ENCODE data around the gene RPLP1. TPM values are rescaled to one million over a fixed set of nuclear protein-coding genes. Genes with fewer than 3 reads are reported as not detected.

The RPLP1 gene
- total and polyA plus RNA-seq, 2 donors (not counting 1 experiment from before 2014, with no cell fraction given): 82.4 to 621 TPM

DNA sequence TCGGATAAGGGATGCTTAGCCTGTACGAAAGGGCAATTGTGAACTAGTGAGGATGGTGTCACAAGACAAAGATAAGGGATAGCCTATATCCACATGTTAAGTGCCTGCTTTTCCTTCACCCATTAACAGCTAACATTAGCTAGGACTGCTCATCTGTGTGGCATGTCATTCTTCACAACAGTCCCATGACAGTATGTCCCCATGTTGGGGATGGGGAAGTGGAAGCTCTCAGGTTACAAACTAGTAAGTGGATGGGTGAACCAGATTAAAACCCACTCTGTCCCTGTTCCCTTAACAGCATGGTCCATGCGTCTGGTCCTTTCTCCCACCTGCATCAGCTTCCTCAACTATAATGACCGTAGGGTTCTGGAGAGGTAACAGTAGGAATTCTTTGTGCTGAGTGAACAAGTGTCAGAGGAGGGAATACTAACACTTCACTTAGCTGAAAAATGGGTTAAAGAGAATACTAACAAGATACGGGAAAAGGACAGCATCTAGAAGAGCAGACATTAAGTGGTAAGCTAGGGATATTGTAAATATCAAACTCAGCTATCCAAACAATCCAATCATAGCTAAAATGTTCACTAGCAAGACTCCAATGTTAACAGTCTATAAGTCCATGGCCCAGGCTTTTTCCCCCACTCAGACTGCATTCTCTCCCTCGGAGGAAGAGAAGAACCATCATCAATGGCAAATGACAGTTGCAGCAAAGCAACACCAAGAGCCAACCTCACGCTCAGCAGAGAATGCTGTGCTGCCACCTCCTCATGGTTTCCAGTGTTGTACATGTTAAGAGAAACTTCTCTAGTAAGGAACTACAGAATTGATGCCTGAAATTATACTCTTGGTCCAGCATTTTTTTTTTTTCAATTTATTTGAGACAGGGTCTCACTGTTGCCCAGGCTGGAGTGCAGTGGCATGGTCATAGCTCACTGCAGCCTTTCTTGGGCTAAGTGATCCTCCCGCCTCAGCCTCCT is 5.0 kb downstream of the RPLP1 start:
- no peak overlapping the region for H2AFZ ChIP-seq (ENCODE audit: low read length)
- H4K20me1 ChIP-seq (ENCODE audit: control insufficient read depth, extremely low read depth, insufficient read depth, low read length): peaks cover 6% of the 10 kb centered on the region
- peaks cover 4% of the 10 kb centered on the region for H3K36me3 ChIP-seq (ENCODE audit: control insufficient read depth, insufficient read depth, low read length)
- H3K4me2 ChIP-seq (ENCODE audit: extremely low read depth, insufficient read depth, low read length): no peak overlapping the region
- H3K79me2 ChIP-seq (ENCODE audit: control insufficient read depth, insufficient read depth, low read length): peaks cover 34% of the 10 kb centered on the region
- DNase-seq (ENCODE audit: low read depth in 2 of 2): no peak
- H3K27ac ChIP-seq (ENCODE audit: insufficient read depth, low read length): peak overlapping the region; percentile 4
- H3K4me3 ChIP-seq (replicated peaks in 1 of 4; ENCODE audit: control extremely low read depth in 1 of 4, insufficient read depth in 1 of 4, low read depth in 3 of 4, low read length in 4 of 4): no peak overlapping the region
- H3K4me1 ChIP-seq (ENCODE audit: control insufficient read depth, extremely low read depth, insufficient read depth, low read length): peaks cover 9% of the 10 kb centered on the region
- TF ChIP-seq, protein P1, sequence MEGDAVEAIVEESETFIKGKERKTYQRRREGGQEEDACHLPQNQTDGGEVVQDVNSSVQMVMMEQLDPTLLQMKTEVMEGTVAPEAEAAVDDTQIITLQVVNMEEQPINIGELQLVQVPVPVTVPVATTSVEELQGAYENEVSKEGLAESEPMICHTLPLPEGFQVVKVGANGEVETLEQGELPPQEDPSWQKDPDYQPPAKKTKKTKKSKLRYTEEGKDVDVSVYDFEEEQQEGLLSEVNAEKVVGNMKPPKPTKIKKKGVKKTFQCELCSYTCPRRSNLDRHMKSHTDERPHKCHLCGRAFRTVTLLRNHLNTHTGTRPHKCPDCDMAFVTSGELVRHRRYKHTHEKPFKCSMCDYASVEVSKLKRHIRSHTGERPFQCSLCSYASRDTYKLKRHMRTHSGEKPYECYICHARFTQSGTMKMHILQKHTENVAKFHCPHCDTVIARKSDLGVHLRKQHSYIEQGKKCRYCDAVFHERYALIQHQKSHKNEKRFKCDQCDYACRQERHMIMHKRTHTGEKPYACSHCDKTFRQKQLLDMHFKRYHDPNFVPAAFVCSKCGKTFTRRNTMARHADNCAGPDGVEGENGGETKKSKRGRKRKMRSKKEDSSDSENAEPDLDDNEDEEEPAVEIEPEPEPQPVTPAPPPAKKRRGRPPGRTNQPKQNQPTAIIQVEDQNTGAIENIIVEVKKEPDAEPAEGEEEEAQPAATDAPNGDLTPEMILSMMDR (conservative IDR thresholded peaks at IDR 0.05 in 1 of 2, IDR thresholded peaks at IDR 0.05 in 1 of 2; ENCODE audit: low read depth in 1 of 2, low read length in 2 of 2): no peak
- no peak for TF ChIP-seq EZH2 (IDR thresholded peaks at IDR 0.05; ENCODE audit: low read length, missing control alignments)
- H3K9me3 ChIP-seq (ENCODE audit: control insufficient read depth, insufficient read depth, low read depth, low read length): no peaks in the 10 kb centered on the region
- H3K9ac ChIP-seq (ENCODE audit: insufficient read depth, low read length): no peak overlapping the region
- no peaks in the 10 kb centered on the region for H3K27me3 ChIP-seq (ENCODE audit: control insufficient read depth, insufficient read depth, low read length)

DNA sequence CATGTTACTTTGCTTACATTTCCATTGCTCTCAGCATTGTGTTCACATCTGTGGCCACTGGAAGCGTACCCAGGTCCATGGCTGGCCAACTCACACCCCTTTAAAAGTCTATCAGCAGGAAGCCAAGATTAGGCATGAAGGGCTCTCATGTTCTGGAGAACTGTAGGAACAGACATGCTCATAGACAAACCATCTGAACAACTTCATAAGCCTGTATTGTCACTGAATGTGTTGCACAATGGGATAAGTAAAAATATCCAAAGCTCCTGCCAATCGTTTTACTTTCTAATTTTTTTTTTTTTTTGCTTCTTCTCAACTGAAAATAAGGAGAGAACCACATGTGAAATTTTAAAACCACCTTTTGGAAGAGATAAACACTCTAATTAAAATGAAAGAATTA is 6.4 kb downstream of the RPLP1 start:
- Histone ChIP-seq H3K27me3 (ENCODE audit: control insufficient read depth, insufficient read depth, low read length) (no peaks in the 10 kb centered on the region), H3K36me3 (ENCODE audit: control insufficient read depth, insufficient read depth, low read length) (peaks cover 4% of the 10 kb centered on the region), H3K9me3 (ENCODE audit: control insufficient read depth, insufficient read depth, low read depth, low read length) (no peaks in the 10 kb centered on the region), H3K27ac (ENCODE audit: insufficient read depth, low read length) (no peak overlapping the region), H4K20me1 (ENCODE audit: control insufficient read depth, extremely low read depth, insufficient read depth, low read length) (peaks cover 6% of the 10 kb centered on the region), H2AFZ (ENCODE audit: low read length) (no peak overlapping the region), H3K4me2 (ENCODE audit: extremely low read depth, insufficient read depth, low read length) (no peak overlapping the region), H3K9ac (ENCODE audit: insufficient read depth, low read length) (no peak overlapping the region), H3K4me1 (ENCODE audit: control insufficient read depth, extremely low read depth, insufficient read depth, low read length) (peaks cover 12% of the 10 kb centered on the region), H3K4me3 (replicated peaks in 1 of 4; ENCODE audit: control extremely low read depth in 1 of 4, insufficient read depth in 1 of 4, low read depth in 3 of 4, low read length in 4 of 4) (no peak overlapping the region), H3K79me2 (ENCODE audit: control insufficient read depth, insufficient read depth, low read length) (peaks cover 20% of the 10 kb centered on the region)
- no peak for DNase-seq (ENCODE audit: low read depth in 2 of 2)
- TF ChIP-seq EZH2 (IDR thresholded peaks at IDR 0.05; ENCODE audit: low read length, missing control alignments): no peak
- TF ChIP-seq, protein P1 (conservative IDR thresholded peaks at IDR 0.05 in 1 of 2, IDR thresholded peaks at IDR 0.05 in 1 of 2; ENCODE audit: low read depth in 1 of 2, low read length in 2 of 2): no peak

DNA sequence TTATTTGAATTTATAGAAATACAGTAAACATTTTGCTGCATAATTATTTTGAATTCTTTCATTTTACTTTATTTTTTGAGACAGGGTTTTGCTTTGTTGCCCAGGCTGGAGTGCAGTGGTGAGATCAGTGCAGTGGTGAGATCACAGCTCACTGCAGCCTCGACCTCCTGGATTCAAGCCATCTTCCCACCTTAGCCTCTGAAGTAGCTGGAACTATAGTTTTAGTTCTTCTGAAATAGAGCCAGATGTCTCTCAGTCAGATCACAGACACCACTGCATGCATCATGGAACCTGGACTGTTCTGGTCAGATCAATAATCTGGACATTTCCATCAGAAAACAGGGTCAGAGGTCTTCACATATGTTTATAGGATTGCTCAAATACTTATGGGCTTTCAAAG is 7.9 kb downstream of the RPLP1 start:
- Histone ChIP-seq H3K9me3 (ENCODE audit: control insufficient read depth, insufficient read depth, low read depth, low read length) (no peaks in the 10 kb centered on the region), H4K20me1 (ENCODE audit: control insufficient read depth, extremely low read depth, insufficient read depth, low read length) (no peaks in the 10 kb centered on the region), H2AFZ (ENCODE audit: low read length) (no peak overlapping the region), H3K79me2 (ENCODE audit: control insufficient read depth, insufficient read depth, low read length) (peaks cover 6% of the 10 kb centered on the region), H3K27ac (ENCODE audit: insufficient read depth, low read length) (no peak overlapping the region), H3K27me3 (ENCODE audit: control insufficient read depth, insufficient read depth, low read length) (no peaks in the 10 kb centered on the region), H3K4me2 (ENCODE audit: extremely low read depth, insufficient read depth, low read length) (peak overlapping the region; percentile 8), H3K36me3 (ENCODE audit: control insufficient read depth, insufficient read depth, low read length) (no peaks in the 10 kb centered on the region), H3K4me1 (ENCODE audit: control insufficient read depth, extremely low read depth, insufficient read depth, low read length) (peaks cover 7% of the 10 kb centered on the region), H3K4me3 (replicated peaks in 1 of 4; ENCODE audit: control extremely low read depth in 1 of 4, insufficient read depth in 1 of 4, low read depth in 3 of 4, low read length in 4 of 4) (no peak overlapping the region), H3K9ac (ENCODE audit: insufficient read depth, low read length) (no peak overlapping the region)
- no peak for DNase-seq (ENCODE audit: low read depth in 2 of 2)
- TF ChIP-seq EZH2 (IDR thresholded peaks at IDR 0.05; ENCODE audit: low read length, missing control alignments): no peak
- TF ChIP-seq, protein P1 (conservative IDR thresholded peaks at IDR 0.05 in 1 of 2, IDR thresholded peaks at IDR 0.05 in 1 of 2; ENCODE audit: low read depth in 1 of 2, low read length in 2 of 2): no peak
